Activated T-helper 1 cell treated with anti-CD3 and anti-CD28 coated beads, Interleukin-12 subunit alpha, Interleukin-12 subunit beta, Interleukin-2, Interleukin-4 antibody, amounts not matched to agents 30 ng/mL and 10 ng/mL and 1 ng/mL, durations not matched to agents 14 hours and 24 hours and 36 hours (primary cell): ENCODE measurements around the gene CDH4. TPM values are rescaled to one million over a fixed set of nuclear protein-coding genes. Genes with fewer than 3 reads are reported as not detected.

Experiments
- DNase-seq: peaks from one replicate; pipeline ENCODE4 v3.0.0; 2021; ENCODE audit warnings: low spot score
- H3K27ac Mint-ChIP-seq: one replicate; pipeline ENCODE4 v1.8.0; 2021; ENCODE audit warnings: mild to moderate bottlenecking, mixed read lengths
- H3K27me3 Mint-ChIP-seq: one replicate; pipeline ENCODE4 v1.8.0; 2022; ENCODE audit warnings: mild to moderate bottlenecking, moderate library complexity, mixed read lengths; ENCODE audit not compliant: insufficient read depth
- H3K36me3 Mint-ChIP-seq: one replicate; pipeline ENCODE4 v1.8.0; 2021; ENCODE audit warnings: low read depth, mixed read lengths
- H3K4me1 Mint-ChIP-seq: one replicate; pipeline ENCODE4 v1.8.0; 2021; ENCODE audit warnings: low read depth, mixed read lengths
- H3K4me3 Mint-ChIP-seq: one replicate; pipeline ENCODE4 v1.8.0; 2021; ENCODE audit warnings: mild to moderate bottlenecking, moderate library complexity, mixed read lengths
- H3K9me3 Mint-ChIP-seq: one replicate; pipeline ENCODE4 v1.8.0; 2021; ENCODE audit warnings: mixed read lengths
- intact Hi-C: fragments of 100-400 bp; cut with micrococcal nuclease; formaldehyde crosslinking; loops from one replicate; pipeline ENCODE4 v1.15.1; 2024
- total RNA-seq: library from RNA; stranded (reverse); gene quantifications from 2 replicates; pipeline ENCODE4 v1.2.3, GENCODE V29; 2022

The CDH4 gene
- total RNA-seq, 1 donor from 2014 or later = not detected

DNA sequence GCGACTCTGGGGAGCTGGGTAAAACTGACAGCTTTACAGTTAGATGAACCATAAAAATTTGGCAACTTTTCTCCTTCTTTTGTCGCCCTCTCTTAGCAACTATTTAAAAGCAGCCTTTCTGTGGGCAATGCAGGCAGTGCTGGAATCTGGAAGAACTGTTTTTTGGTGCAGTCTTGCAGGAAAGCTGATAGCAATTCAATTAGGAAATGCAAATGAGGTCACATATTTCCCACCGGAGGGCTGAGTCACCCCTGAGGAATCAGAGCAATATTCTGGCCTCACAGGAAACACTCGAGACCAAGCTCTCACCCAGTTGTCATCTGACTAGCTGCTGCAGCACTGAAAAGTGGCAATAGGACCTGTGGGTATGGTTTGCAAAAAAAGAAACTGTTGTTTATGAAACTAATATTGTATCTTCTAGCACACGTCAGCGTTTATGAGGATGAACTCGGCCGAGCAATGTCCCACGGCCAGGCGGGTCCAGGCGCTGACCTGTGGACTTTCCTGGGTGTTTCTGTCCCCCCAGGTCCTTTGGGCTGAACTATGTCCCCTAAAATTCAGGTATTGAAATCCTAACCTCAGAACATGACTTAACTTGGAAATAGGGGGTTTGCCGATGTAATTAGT lies 501.4 kb downstream of the CDH4 start:
- Mint-ChIP-seq H3K4me3 (no peak overlapping the region), H3K36me3 (no peaks in the 10 kb centered on the region), H3K9me3 (peaks cover 6% of the 10 kb centered on the region), H3K27ac (no peak overlapping the region), H3K4me1 (no peaks in the 10 kb centered on the region), H3K27me3 (no peaks in the 10 kb centered on the region)
- no peak for DNase-seq
- intact Hi-C loops = no loop called here

GRCh38 chr20:61753987-61754956 lies 502.2 kb downstream of the CDH4 start:
- Mint-ChIP-seq H3K27me3 (no peaks in the 10 kb centered on the region), H3K4me3 (no peak overlapping the region), H3K9me3 (peaks cover 6% of the 10 kb centered on the region), H3K27ac (no peak overlapping the region), H3K36me3 (no peaks in the 10 kb centered on the region), H3K4me1 (no peaks in the 10 kb centered on the region)
- intact Hi-C loops = no loop called here
- no peak for DNase-seq

- H3K27ac Mint-ChIP-seq = no peak overlapping the region
- intact Hi-C loops = no loop called here
- H3K4me1 Mint-ChIP-seq = no peaks in the 10 kb centered on the region
- DNase-seq = no peak
- no peak overlapping the region for H3K4me3 Mint-ChIP-seq
- H3K36me3 Mint-ChIP-seq = no peaks in the 10 kb centered on the region
- H3K27me3 Mint-ChIP-seq = no peaks in the 10 kb centered on the region
- peaks cover 6% of the 10 kb centered on the region for H3K9me3 Mint-ChIP-seq
Observed at GRCh38 chr20:61754976-61755778, 503.1 kb downstream of the CDH4 start.

- Mint-ChIP-seq H3K9me3 (no peaks in the 10 kb centered on the region), H3K36me3 (no peaks in the 10 kb centered on the region), H3K27me3 (no peaks in the 10 kb centered on the region), H3K4me1 (no peaks in the 10 kb centered on the region), H3K4me3 (no peak overlapping the region), H3K27ac (no peak overlapping the region)
- DNase-seq = no peak
- intact Hi-C loops = no loop called here
Observed at GRCh38 chr20:61755971-61756845, 504.1 kb downstream of the CDH4 start.

DNA sequence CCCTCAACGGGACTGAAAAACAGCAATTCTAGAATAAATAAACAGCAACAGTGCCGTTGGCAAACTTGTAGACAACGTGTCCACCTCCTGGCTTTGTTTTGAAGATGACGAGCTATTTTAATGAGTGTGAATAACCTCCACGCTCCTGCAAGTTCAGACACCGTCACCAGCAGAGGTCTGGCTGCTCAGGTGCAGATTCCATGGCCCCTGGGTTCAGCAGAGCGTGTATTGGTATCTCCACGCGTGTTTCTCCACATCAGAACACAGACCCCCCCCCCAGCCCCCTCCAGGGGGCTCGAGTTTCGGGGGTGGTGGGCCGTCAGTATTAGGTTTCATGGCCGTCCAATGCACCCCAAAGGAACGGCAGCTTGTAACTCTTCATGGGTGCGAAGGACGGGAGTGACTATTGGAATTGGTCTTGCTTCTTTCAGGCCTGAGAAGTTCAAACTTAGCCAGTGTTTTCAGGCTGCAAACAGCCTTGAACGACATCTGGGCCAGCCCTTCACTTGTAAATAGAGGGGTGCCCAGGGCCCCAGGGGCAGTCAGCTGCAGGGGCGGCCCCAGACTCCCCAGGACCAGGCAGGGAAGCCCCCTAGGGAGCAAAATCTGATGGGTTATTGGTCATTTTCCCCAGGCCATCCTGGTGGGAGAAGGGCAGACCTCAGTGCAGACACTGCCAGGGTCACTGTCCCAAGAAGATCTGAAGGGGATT lies 505.1 kb downstream of the CDH4 start:
- no peak for DNase-seq
- intact Hi-C loops = no loop called here
- Mint-ChIP-seq H3K4me1 (no peaks in the 10 kb centered on the region), H3K4me3 (no peak overlapping the region), H3K27ac (no peak overlapping the region), H3K36me3 (no peaks in the 10 kb centered on the region), H3K27me3 (no peaks in the 10 kb centered on the region), H3K9me3 (no peaks in the 10 kb centered on the region)

GRCh38 chr20:61757678-61758563 lies 505.9 kb downstream of the CDH4 start:
- no peaks in the 10 kb centered on the region for H3K9me3 Mint-ChIP-seq
- DNase-seq = no peak
- no peak overlapping the region for H3K27ac Mint-ChIP-seq
- H3K36me3 Mint-ChIP-seq = no peaks in the 10 kb centered on the region
- no peak overlapping the region for H3K4me3 Mint-ChIP-seq
- intact Hi-C loops = no loop called here
- H3K27me3 Mint-ChIP-seq = no peaks in the 10 kb centered on the region
- H3K4me1 Mint-ChIP-seq = no peaks in the 10 kb centered on the region

DNA sequence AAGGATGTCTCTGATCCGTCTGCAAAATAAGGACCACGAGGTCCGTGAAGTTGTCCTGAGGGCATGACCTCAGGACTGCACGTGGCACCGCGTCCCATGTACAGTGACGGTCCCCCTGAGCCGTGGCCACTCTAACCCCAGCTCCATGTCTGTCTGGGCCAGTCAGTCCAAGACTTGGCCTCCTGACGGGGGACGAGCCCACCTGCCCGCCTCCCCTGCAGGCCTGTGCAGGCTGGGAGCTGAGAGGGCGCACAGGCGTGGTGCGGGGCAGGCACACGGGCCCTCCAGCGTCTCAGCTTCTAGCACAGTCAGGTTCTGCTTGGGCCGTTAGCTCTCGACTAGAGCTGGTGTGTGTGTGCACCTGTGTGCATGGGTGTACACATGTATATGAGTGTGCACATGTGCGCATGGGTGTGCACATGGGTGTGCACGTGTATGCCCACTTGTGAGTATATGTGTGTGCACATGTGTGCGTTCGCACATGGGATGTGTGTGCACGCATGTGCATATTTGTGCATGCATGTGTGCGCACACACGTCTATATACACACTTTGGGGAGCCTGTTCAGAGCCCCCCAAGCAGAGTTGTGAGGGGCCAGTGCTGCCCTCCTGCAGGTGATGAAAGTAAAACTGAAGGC lies 506.6 kb downstream of the CDH4 start:
- Mint-ChIP-seq H3K27ac (peak overlapping the region; percentile 16), H3K27me3 (no peaks in the 10 kb centered on the region), H3K9me3 (no peaks in the 10 kb centered on the region), H3K36me3 (no peaks in the 10 kb centered on the region), H3K4me3 (no peak overlapping the region), H3K4me1 (no peaks in the 10 kb centered on the region)
- intact Hi-C loops = no loop called here
- no peak for DNase-seq

DNA sequence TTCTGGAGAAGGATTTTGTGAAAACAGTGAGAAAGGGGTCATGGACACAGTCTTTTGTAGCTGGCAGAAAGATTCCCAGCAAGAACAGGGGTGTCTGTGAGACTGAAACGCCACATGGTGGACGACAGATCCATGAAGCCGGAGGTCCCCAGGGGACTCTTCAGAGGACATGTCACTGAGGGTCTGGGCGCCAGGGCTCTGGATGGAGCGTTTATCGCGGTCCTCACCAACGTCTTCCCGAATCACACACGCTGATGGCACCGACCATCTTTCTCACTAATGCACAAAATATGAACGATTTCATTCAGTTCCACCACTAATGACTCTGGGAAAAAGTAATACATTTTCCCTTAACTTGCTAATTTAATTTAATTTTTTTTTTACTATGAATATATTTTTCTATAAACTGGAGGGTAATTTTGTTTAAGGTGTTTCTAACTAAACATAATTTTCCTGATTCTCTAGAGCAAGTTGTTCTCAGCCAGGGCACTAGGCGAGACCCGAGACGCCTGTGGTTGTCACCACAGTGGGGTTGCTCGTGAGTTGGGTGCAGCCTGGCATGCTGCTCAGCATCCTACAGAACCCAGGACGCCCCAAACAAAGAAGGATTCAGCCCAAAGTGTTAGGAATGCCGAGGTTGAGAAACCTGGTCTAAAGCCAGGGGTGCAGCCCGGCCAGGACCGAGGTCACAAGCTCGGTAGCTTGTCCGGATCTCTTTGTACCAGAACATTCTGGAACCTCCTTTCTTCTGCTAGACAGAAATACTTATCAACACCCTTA lies 507.4 kb downstream of the CDH4 start:
- intact Hi-C loops = no loop called here
- Mint-ChIP-seq H3K27ac (no peak overlapping the region), H3K4me1 (no peaks in the 10 kb centered on the region), H3K36me3 (no peaks in the 10 kb centered on the region), H3K4me3 (no peak overlapping the region), H3K9me3 (no peaks in the 10 kb centered on the region), H3K27me3 (no peaks in the 10 kb centered on the region)
- no peak for DNase-seq

GRCh38 chr20:61760321-61760720 lies 508.3 kb downstream of the CDH4 start:
- no peak for DNase-seq
- Mint-ChIP-seq H3K27ac (no peak overlapping the region), H3K27me3 (no peaks in the 10 kb centered on the region), H3K36me3 (no peaks in the 10 kb centered on the region), H3K9me3 (no peaks in the 10 kb centered on the region), H3K4me1 (no peaks in the 10 kb centered on the region), H3K4me3 (no peak overlapping the region)
- intact Hi-C loops = no loop called here

DNA sequence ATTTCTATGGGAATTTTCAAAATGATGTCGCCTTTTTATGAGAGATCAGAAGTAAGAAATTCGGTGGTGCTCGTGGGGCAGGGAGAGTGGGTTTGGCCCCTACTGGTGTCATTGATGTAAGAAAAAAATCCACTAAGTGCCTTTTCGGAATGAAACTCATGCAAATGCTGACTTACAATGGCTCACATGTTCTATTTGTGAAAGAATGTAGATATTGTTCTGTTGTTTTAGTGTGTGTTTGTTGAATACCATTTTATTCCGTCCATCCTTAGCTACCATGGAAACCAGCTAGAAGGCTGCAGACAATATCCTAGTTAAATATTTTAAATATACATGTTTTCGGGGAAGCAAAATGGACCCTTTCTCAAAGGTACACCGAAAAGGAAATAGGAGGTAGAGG lies 508.7 kb downstream of the CDH4 start:
- no peak for DNase-seq
- no peaks in the 10 kb centered on the region for H3K9me3 Mint-ChIP-seq
- H3K27ac Mint-ChIP-seq = no peak overlapping the region
- no peaks in the 10 kb centered on the region for H3K27me3 Mint-ChIP-seq
- H3K4me3 Mint-ChIP-seq = no peak overlapping the region
- no peaks in the 10 kb centered on the region for H3K4me1 Mint-ChIP-seq
- intact Hi-C loops = no loop called here
- no peaks in the 10 kb centered on the region for H3K36me3 Mint-ChIP-seq
